HG03108 (cell line): ENCODE data around the gene DHX29.

ENCODE experiments used
- ATAC-seq: cut with Tn5 transposase; IDR thresholded peaks from one replicate; pipeline ENCODE4 v1.9.1; 2021; ENCODE audit warnings: moderate library complexity; ENCODE audit not compliant: unreplicated experiment

DHX29 gene, protein sequence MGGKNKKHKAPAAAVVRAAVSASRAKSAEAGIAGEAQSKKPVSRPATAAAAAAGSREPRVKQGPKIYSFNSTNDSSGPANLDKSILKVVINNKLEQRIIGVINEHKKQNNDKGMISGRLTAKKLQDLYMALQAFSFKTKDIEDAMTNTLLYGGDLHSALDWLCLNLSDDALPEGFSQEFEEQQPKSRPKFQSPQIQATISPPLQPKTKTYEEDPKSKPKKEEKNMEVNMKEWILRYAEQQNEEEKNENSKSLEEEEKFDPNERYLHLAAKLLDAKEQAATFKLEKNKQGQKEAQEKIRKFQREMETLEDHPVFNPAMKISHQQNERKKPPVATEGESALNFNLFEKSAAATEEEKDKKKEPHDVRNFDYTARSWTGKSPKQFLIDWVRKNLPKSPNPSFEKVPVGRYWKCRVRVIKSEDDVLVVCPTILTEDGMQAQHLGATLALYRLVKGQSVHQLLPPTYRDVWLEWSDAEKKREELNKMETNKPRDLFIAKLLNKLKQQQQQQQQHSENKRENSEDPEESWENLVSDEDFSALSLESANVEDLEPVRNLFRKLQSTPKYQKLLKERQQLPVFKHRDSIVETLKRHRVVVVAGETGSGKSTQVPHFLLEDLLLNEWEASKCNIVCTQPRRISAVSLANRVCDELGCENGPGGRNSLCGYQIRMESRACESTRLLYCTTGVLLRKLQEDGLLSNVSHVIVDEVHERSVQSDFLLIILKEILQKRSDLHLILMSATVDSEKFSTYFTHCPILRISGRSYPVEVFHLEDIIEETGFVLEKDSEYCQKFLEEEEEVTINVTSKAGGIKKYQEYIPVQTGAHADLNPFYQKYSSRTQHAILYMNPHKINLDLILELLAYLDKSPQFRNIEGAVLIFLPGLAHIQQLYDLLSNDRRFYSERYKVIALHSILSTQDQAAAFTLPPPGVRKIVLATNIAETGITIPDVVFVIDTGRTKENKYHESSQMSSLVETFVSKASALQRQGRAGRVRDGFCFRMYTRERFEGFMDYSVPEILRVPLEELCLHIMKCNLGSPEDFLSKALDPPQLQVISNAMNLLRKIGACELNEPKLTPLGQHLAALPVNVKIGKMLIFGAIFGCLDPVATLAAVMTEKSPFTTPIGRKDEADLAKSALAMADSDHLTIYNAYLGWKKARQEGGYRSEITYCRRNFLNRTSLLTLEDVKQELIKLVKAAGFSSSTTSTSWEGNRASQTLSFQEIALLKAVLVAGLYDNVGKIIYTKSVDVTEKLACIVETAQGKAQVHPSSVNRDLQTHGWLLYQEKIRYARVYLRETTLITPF (N-terminal part only)

GRCh38 chr5:55307383-55308253, at the start of gene DHX29, which contains the start of gene MTREX:
Gene DHX29 (minus strand): TSS chr5:55307694. CDS start chr5:55307573, 121 bp downstream.
Gene MTREX (plus strand): TSS chr5:55307989. CDS start chr5:55308014, 25 bp downstream.
- ATAC-seq: peak; percentile 87

DNA sequence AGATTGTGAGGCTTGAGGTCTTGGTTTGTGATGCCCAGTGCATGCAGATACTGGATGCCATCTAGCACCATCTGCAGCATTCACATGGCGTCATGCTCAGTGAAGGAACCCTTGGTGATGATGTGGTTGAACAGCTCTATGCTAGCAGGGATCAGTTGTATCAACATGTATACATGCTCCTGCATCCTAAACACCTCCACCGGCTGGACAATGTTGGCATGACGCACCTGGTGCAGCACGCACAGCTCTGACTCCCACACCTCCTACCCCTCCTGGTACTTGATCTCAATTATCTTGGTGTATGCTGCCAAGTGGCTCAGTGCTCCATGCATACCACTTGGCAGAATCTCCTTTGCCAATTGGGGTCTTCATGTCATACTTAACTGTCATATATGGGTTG, 49.4 kb upstream of the DHX29 start:
- no peak for ATAC-seq

DNA sequence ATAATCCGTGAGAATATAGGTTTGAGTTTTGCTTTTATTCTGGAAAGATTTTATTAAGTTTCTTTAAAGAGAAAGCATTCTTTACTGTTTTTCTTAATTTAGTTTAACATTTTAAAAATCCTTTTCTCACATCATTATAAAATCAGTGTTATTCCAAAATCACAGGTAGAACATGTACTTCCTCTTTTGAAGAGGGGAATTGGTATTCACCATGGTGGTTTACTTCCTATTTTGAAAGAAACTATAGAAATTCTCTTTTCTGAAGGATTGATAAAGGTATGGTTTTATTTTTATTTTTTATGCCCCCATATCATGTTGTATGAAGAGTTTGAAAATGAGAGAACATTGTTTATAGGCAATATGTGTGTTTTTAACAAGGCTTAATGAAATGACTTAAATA, 43.3 kb upstream of the DHX29 start:
- ATAC-seq: no peak

- no peak for ATAC-seq
Measured at GRCh38 chr5:55347786-55348185, 40.3 kb upstream of the DHX29 start.

DNA sequence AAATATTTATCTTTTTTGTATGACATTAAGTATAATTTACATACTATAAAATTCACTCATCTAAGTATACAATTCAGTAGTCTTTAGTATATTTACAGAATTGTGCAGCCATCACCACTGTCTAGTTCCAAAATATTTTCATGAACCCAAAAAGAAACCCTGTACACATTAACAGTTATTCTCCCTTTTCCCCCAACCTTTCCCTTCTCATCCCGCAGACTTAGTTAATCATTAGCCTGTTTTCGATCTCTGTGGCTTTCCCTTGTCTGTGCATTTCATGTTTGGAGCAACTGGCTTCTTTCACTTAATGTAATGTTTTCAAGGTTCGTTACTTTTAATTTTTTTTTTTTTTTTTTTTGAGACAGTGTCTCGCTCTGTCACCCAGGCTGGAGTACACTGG, 37.8 kb upstream of the DHX29 start:
- ATAC-seq: no peak

DNA sequence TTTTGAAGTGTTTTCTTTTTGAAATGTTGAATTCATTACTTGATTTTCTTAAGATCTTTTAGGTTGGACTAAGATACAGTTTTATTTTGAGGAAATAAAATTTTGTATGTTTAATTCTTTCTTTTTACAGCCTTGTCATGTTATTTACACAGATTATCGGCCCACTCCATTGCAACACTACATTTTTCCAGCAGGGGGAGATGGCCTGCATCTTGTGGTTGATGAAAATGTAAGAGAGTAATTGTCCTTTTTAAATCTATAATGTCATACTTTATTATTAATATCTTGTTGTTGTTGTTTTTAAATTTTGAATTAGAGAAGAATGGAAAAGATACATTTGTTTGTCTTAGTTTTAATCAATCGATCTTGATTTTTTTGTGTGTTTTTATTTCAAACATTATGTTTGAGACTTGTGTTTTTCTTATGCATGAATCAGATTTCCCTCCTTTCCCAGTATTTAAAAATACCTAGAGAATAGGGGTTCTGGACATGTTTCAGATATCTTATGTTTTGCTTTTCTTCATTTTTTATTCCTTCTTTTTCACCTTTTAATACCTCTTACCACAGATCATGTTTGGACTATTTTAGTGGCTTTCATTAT, 37.0 kb upstream of the DHX29 start:
- no peak for ATAC-seq

- ATAC-seq: no peak
Measured at GRCh38 chr5:55343609-55344008, 36.1 kb upstream of the DHX29 start.

DNA sequence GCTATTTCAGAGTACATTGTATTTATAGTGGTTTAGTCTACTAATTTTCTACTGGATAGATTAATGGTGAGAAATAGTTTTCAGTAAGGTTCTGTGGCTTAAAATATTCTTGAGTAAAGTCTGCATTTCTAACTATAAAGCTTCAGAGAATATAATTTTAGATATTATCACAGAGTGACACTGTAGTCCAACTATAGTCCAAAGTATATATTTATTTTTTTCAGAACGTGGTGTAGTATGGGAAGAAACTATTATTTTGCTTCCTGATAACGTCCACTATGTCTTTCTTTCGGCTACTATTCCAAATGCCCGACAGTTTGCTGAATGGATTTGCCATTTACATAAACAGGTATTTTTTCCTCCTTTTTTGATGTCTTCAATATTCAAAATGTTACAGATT, 35.6 kb upstream of the DHX29 start:
- no peak for ATAC-seq

GRCh38 chr5:55338810-55339243, 31.3 kb upstream of the DHX29 start:
- no peak for ATAC-seq

GRCh38 chr5:55338092-55338613, 30.7 kb upstream of the DHX29 start:
- ATAC-seq: no peak

- ATAC-seq: no peak
Measured at GRCh38 chr5:55333811-55334210, 26.3 kb upstream of the DHX29 start.

DNA sequence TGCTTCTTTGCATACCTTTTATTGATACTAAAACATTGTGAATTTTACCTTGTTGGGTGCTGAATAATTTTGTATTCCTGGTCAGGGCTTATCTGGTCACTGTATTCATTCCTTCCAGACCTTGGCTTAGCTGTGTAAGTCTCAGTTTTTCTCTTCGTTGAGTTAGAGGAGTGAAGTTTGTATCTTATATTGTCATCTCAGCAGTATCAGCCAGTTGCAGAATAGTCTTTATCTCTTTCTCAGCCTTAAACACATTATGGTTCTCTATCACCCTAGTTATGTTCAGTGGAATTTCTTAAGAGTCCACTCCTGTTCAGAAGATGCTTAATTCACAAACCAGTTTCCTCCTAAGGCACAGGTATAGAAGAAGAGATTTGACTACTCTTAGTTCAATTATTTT, 25.5 kb upstream of the DHX29 start:
- no peak for ATAC-seq

- no peak for ATAC-seq
Measured at GRCh38 chr5:55331321-55331720, 23.8 kb upstream of the DHX29 start.

- ATAC-seq: no peak
Measured at GRCh38 chr5:55327281-55327680, 19.8 kb upstream of the DHX29 start.

DNA sequence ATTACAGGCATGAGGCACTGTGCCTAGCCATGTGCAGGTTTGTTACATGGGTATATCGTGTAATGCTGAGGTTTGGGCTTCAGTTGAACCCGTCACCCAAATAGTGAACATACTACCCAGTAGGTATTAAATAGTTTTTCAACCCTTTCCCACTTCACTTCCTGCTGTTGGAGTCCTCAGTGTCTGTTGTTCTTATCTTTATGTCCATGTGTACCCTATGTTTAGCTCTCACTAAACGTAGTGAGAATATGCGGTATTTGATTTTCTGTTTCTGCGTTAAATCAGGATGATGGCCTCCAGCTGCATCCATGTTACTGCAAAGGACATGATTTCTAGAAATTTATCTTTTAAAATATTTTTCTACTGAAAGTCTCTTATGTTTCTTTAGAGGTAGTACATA, 18.1 kb upstream of the DHX29 start:
- no peak for ATAC-seq

DNA sequence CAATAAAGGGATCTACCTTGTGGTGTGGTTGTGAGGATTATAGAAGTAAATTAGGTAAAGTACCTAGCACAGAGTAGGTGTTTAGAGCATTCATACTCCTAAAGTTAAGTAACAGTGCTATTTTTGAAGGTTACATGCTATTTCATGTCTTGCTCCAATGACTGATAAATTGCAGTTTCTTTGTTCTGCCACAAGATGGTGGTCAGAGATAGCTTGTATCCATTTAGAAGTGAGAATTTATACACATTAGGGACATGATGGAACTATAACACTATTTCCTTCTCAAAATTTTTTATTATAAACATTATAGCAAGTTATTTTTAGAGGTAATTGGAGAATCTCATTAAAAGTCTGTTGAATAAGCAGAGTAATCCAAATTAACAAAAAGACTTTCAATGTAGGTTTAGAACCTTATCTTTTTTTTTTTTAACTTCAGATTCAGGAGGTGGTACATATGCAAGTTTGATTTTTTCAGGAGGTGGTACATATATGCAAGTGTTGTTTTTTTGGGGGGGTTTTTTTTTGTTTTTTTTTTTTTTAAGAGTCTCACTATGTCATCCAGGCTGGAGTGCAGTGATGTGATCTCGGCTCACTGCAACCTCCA, 17.4 kb upstream of the DHX29 start:
- no peak for ATAC-seq

DNA sequence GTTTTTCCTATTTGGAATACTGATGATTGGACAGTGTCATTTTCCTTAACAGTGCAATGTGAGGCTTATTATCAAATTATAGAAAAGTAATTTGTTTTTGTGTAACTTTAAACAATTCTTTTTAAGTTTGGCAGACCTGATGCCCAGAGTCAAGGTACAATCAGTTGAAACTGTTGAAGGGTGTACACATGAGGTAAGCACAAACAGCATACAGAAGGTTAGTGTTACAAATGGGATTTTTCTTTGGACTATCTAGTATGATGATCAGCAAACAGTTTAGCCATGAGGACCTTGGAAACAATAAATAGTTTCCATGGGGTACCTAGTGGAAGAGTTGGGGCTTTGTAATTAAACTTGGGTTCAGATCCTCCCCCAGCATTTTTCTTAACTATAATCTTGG, 16.5 kb upstream of the DHX29 start:
- no peak for ATAC-seq

- ATAC-seq: no peak
Measured at GRCh38 chr5:55320571-55320970, 13.1 kb upstream of the DHX29 start.

- ATAC-seq: no peak
Measured at GRCh38 chr5:55319491-55319890, 12.0 kb upstream of the DHX29 start.
